NK-92 treated with Interleukin-12 subunit alpha and Interleukin-12 subunit beta, amount 100 ng/mL, for 24 hours (cell line): ENCODE results near the gene TGFBR3.

Source experiments
- DNase-seq: peaks from one replicate; lab custom pipeline; 2025; lab: John Stamatoyannopoulos, UW

Gene TGFBR3

GRCh38 chr1:91708691-91709090 lies 177.3 kb downstream of the TGFBR3 start:
- DNase-seq, result no peak

- no peak for DNase-seq
Observed at GRCh38 chr1:91707890-91708218, 178.1 kb downstream of the TGFBR3 start.

- DNase-seq, result no peak
Observed at GRCh38 chr1:91707114-91707889, 178.6 kb downstream of the TGFBR3 start.

- DNase-seq, result no peak
Observed at GRCh38 chr1:91706140-91706957, 179.6 kb downstream of the TGFBR3 start.

- DNase-seq, result no peak
Observed at GRCh38 chr1:91704746-91705145, 181.2 kb downstream of the TGFBR3 start.

- no peak for DNase-seq
Observed at GRCh38 chr1:91703095-91703494, 182.9 kb downstream of the TGFBR3 start.

GRCh38 chr1:91701472-91701869 lies 184.5 kb downstream of the TGFBR3 start:
- DNase-seq, result no peak

GRCh38 chr1:91700771-91701471 lies 185.0 kb downstream of the TGFBR3 start:
- DNase-seq, result no peak

- no peak for DNase-seq
Observed at GRCh38 chr1:91700332-91700731, 185.6 kb downstream of the TGFBR3 start.

- DNase-seq, result no peak
Observed at GRCh38 chr1:91699339-91699974, 186.5 kb downstream of the TGFBR3 start.

GRCh38 chr1:91697861-91698260 lies 188.1 kb downstream of the TGFBR3 start:
- no peak for DNase-seq

GRCh38 chr1:91697416-91697815 lies 188.5 kb downstream of the TGFBR3 start:
- DNase-seq, result no peak

GRCh38 chr1:91696321-91696720 lies 189.6 kb downstream of the TGFBR3 start:
- DNase-seq, result no peak

- no peak for DNase-seq
Observed at GRCh38 chr1:91693557-91693956, 192.4 kb downstream of the TGFBR3 start.

GRCh38 chr1:91691525-91691924 lies 194.4 kb downstream of the TGFBR3 start:
- DNase-seq, result no peak

GRCh38 chr1:91689641-91690481 lies 196.1 kb downstream of the TGFBR3 start:
- DNase-seq, result no peak

- no peak for DNase-seq
Observed at GRCh38 chr1:91687452-91687851, 198.5 kb downstream of the TGFBR3 start.

- DNase-seq, result no peak
Observed at GRCh38 chr1:91685994-91686393, 200.0 kb downstream of the TGFBR3 start.

GRCh38 chr1:91684481-91685196 lies 201.3 kb downstream of the TGFBR3 start:
- DNase-seq, result no peak

GRCh38 chr1:91683598-91683951 lies 202.4 kb downstream of the TGFBR3 start:
- no peak for DNase-seq
